ENCODE results near the gene HOOK2. TPM values are rescaled to one million over a fixed set of nuclear protein-coding genes. Genes with fewer than 3 reads are reported as not detected.
A peak's percentile ranks its signal among the peaks of the same experiment; 100 is the strongest.

The HOOK2 gene
- total RNA-seq, 1 donor from 2014 or later = 25.9 TPM

- H3K4me1 ChIP-seq (ENCODE audit: insufficient read depth, low read length) = no peaks in the 10 kb centered on the region
- H3K27me3 ChIP-seq (ENCODE audit: insufficient read depth, low read length) = peaks cover 8% of the 10 kb centered on the region
- no peak overlapping the region for H3K4me3 Mint-ChIP-seq (ENCODE audit: unreplicated experiment)
- peaks cover 3% of the 10 kb centered on the region for H4K20me1 ChIP-seq (ENCODE audit: insufficient read depth, low read length)
- H3K27me3 Mint-ChIP-seq (ENCODE audit: low read depth, unreplicated experiment) = peaks cover 37% of the 10 kb centered on the region
- no peaks in the 10 kb centered on the region for H3K79me2 ChIP-seq (ENCODE audit: insufficient read depth, low read length)
- peak overlapping the region; percentile 47 for H3K4me2 ChIP-seq (ENCODE audit: low read length)
- peaks cover 10% of the 10 kb centered on the region for H3K9me3 ChIP-seq (ENCODE audit: insufficient read depth, low read depth, low read length)
- H3K27ac ChIP-seq (ENCODE audit: low read depth, low read length) = no peak overlapping the region
- peaks cover 3% of the 10 kb centered on the region for H3K4me1 Mint-ChIP-seq (ENCODE audit: low read depth, unreplicated experiment)
- DNase-seq (ENCODE audit: low read depth) (peak; percentile 38), FAIRE-seq (no peak)
- H3K36me3 Mint-ChIP-seq (ENCODE audit: low read depth, unreplicated experiment) = peaks cover 14% of the 10 kb centered on the region
- H2AFZ ChIP-seq (ENCODE audit: low read depth, low read length) = no peak overlapping the region
- no peak overlapping the region for H3K9ac ChIP-seq (ENCODE audit: low read length)
- no peak overlapping the region for H3K4me3 ChIP-seq (ENCODE audit: insufficient read depth, low read depth, low read length)
- H3K36me3 ChIP-seq (ENCODE audit: insufficient read depth, low read length) = peaks cover 9% of the 10 kb centered on the region
- TF ChIP-seq EZH2 (IDR thresholded peaks at IDR 0.05; ENCODE audit: insufficient read depth, low read length) (no peak), CTCF (IDR thresholded peaks at IDR 0.05; ENCODE audit: insufficient read depth, low read depth, low read length) (no peak)
- peaks cover 4% of the 10 kb centered on the region for H3K9me3 Mint-ChIP-seq (ENCODE audit: unreplicated experiment)
- H3K27ac Mint-ChIP-seq (ENCODE audit: unreplicated experiment) = peak overlapping the region; percentile 15
These were observed 25.3 kb downstream of the HOOK2 start for GRCh38 chr19:12749938-12750521.

GRCh38 chr19:12748489-12748888 lies 26.9 kb downstream of the HOOK2 start:
- H3K4me3 Mint-ChIP-seq (ENCODE audit: unreplicated experiment) = no peak overlapping the region

More at GRCh38 chr19:12748489-12748888, 26.9 kb downstream of the HOOK2 start:
- peaks cover 31% of the 10 kb centered on the region for H3K27me3 Mint-ChIP-seq (ENCODE audit: low read depth, unreplicated experiment)
- H3K9me3 ChIP-seq (ENCODE audit: insufficient read depth, low read depth, low read length) = peaks cover 10% of the 10 kb centered on the region
- no peak overlapping the region for H3K27ac ChIP-seq (ENCODE audit: low read depth, low read length)
- H2AFZ ChIP-seq (ENCODE audit: low read depth, low read length) = no peak overlapping the region
- peaks cover 16% of the 10 kb centered on the region for H3K36me3 Mint-ChIP-seq (ENCODE audit: low read depth, unreplicated experiment)
- H3K4me3 ChIP-seq (ENCODE audit: insufficient read depth, low read depth, low read length) = no peak overlapping the region
- no peaks in the 10 kb centered on the region for H3K79me2 ChIP-seq (ENCODE audit: insufficient read depth, low read length)
- H3K9me3 Mint-ChIP-seq (ENCODE audit: unreplicated experiment) = peaks cover 4% of the 10 kb centered on the region
- peaks cover 8% of the 10 kb centered on the region for H3K27me3 ChIP-seq (ENCODE audit: insufficient read depth, low read length)
- TF ChIP-seq EZH2 (IDR thresholded peaks at IDR 0.05; ENCODE audit: insufficient read depth, low read length) (no peak), CTCF (IDR thresholded peaks at IDR 0.05; ENCODE audit: insufficient read depth, low read depth, low read length) (no peak)
- H3K4me1 ChIP-seq (ENCODE audit: insufficient read depth, low read length) = no peaks in the 10 kb centered on the region
- peak overlapping the region; percentile 78 for H3K27ac Mint-ChIP-seq (ENCODE audit: unreplicated experiment)
- peaks cover 9% of the 10 kb centered on the region for H3K36me3 ChIP-seq (ENCODE audit: insufficient read depth, low read length)
- no peak overlapping the region for H3K4me2 ChIP-seq (ENCODE audit: low read length)
- FAIRE-seq (no peak), DNase-seq (ENCODE audit: low read depth) (no peak)
- peaks cover 7% of the 10 kb centered on the region for H3K4me1 Mint-ChIP-seq (ENCODE audit: low read depth, unreplicated experiment)
- H4K20me1 ChIP-seq (ENCODE audit: insufficient read depth, low read length) = peaks cover 10% of the 10 kb centered on the region
- no peak overlapping the region for H3K9ac ChIP-seq (ENCODE audit: low read length)

All from astrocyte (in vitro differentiated cells and primary cell).